Adrenal gland (tissue), 5 donors: ENCODE data around the gene AP1B1.

Experiments
- POLR2A ChIP-seq, 2 donors: fragments of 450-650 bp; IDR thresholded peaks; one replicate each; pipeline ENCODE4 v1.6.1; 2017; ENCODE audit warnings: antibody characterized with exemption in 2 of 2, mild to moderate bottlenecking in 2 of 2, moderate library complexity in 1 of 2
- TF ChIP-seq, protein P1 (sequence below), 6 experiments: fragments of 450-650 bp in 4 of 6; fragments of 200-600 bp in 2 of 6; sonication (generic) in 1 of 6; IDR thresholded peaks; 1 replicate in 5 of 6; 2 replicates in 1 of 6; pipeline versions ENCODE4 v1.5.1 to v1.8.0; 2016 to 2021; ENCODE audit warnings: antibody characterized with exemption in 6 of 6, mild to moderate bottlenecking in 2 of 6, moderate library complexity in 1 of 6
- donor health status: DM: no; HTN: no; CAD: no.

DNA sequence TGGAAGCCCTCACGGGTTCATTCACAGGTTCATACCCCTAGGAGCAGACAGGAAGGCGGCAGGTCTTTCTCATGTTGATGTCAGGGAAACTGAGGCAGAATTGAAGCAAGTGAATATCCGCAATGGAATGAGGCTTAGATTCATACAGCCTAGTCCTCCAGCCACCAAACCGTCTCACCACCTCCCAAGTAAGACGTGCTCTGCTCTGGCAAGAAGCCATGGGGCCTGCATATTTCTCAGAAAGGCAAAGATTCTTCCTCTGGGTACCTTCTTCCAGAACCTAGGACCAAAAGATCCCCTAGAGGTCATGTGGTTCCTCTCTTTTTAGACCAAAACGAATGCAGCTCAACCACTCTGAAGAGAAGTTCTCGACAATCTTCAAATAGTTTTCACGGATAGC is 1.7 kb downstream of the AP1B1 start:
- TF ChIP-seq, protein P1, sequence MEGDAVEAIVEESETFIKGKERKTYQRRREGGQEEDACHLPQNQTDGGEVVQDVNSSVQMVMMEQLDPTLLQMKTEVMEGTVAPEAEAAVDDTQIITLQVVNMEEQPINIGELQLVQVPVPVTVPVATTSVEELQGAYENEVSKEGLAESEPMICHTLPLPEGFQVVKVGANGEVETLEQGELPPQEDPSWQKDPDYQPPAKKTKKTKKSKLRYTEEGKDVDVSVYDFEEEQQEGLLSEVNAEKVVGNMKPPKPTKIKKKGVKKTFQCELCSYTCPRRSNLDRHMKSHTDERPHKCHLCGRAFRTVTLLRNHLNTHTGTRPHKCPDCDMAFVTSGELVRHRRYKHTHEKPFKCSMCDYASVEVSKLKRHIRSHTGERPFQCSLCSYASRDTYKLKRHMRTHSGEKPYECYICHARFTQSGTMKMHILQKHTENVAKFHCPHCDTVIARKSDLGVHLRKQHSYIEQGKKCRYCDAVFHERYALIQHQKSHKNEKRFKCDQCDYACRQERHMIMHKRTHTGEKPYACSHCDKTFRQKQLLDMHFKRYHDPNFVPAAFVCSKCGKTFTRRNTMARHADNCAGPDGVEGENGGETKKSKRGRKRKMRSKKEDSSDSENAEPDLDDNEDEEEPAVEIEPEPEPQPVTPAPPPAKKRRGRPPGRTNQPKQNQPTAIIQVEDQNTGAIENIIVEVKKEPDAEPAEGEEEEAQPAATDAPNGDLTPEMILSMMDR (IDR thresholded peaks at IDR 0.05), result no peak
- no peak for TF ChIP-seq POLR2A (IDR thresholded peaks at IDR 0.05)
